ENCODE data around the gene COL6A3.
A peak's percentile ranks its signal among the peaks of the same experiment; 100 is the strongest.

The COL6A3 gene, protein sequence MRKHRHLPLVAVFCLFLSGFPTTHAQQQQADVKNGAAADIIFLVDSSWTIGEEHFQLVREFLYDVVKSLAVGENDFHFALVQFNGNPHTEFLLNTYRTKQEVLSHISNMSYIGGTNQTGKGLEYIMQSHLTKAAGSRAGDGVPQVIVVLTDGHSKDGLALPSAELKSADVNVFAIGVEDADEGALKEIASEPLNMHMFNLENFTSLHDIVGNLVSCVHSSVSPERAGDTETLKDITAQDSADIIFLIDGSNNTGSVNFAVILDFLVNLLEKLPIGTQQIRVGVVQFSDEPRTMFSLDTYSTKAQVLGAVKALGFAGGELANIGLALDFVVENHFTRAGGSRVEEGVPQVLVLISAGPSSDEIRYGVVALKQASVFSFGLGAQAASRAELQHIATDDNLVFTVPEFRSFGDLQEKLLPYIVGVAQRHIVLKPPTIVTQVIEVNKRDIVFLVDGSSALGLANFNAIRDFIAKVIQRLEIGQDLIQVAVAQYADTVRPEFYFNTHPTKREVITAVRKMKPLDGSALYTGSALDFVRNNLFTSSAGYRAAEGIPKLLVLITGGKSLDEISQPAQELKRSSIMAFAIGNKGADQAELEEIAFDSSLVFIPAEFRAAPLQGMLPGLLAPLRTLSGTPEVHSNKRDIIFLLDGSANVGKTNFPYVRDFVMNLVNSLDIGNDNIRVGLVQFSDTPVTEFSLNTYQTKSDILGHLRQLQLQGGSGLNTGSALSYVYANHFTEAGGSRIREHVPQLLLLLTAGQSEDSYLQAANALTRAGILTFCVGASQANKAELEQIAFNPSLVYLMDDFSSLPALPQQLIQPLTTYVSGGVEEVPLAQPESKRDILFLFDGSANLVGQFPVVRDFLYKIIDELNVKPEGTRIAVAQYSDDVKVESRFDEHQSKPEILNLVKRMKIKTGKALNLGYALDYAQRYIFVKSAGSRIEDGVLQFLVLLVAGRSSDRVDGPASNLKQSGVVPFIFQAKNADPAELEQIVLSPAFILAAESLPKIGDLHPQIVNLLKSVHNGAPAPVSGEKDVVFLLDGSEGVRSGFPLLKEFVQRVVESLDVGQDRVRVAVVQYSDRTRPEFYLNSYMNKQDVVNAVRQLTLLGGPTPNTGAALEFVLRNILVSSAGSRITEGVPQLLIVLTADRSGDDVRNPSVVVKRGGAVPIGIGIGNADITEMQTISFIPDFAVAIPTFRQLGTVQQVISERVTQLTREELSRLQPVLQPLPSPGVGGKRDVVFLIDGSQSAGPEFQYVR (N-terminal part only)

DNA sequence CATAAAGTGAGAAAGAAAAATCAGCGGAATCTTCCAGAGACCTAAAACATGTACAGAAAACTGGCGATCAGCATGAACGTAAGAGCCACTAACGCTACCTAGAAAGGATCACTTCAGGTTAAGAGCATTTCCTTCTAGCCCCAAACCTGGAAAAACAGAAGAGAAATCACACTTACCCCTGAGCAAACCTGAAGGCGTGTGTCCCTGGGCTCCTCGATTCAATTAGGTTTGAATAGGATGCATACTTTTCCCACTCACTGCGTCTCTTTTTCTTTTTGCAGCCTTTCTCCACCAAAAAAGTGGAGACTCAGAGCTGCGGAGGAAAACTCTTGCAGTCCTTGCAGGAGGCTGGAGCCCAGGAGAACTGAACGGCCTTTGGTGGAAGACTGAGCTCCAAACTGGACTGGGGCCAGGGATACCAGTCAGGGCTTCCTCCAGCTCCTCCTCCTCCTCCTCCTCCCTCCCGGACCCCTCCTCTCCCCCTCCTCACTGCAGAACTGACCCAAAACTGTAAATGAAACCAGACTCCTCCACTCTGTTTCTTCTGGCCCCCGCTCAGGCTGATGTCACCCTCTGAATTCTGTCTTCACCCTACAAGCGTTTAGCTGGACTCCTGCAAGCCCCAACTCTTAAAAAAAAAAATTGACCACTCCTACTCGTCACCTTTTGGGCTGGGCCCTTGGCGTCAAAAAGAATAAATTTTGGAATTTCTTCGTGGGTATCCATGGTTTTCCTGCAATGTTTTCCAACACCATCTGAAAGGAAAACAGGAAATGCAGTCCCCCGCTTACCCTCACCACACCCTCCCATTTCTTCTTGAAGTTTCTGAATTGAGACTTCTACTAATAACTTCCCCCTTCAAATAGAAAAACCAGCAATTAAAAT is at the start of gene COL6A3:
COL6A3 (minus strand) TSS at position 388 of the 885 bp plus-strand sequence. CDS start 17,347 bp downstream, outside the sequence.
- peak; percentile 93 for DNase-seq

- no peak for DNase-seq
These were observed 45.8 kb upstream of the COL6A3 start for GRCh38 chr2:237459741-237460174.

- DNase-seq = no peak
These were observed 45.3 kb upstream of the COL6A3 start for GRCh38 chr2:237459226-237459625.

DNA sequence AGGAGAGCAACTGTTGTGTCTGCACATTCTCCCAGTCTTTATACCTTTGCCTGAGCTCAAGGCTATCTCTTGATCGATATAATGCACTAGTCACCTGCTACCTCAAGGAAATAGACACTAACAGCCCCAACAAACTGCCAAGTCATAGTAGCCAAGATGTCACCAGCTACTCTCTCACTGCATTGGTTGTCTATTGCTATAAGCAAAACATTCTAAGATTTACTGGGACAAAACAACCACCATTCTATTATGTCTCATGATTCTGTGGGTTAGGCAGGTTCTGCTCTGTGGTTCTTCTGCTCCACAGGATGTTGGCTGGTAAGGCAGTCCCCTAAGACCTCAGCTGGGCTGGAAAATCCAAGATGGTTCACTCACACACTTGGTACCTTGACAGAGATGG is 44.6 kb upstream of the COL6A3 start:
- no peak for DNase-seq

DNA sequence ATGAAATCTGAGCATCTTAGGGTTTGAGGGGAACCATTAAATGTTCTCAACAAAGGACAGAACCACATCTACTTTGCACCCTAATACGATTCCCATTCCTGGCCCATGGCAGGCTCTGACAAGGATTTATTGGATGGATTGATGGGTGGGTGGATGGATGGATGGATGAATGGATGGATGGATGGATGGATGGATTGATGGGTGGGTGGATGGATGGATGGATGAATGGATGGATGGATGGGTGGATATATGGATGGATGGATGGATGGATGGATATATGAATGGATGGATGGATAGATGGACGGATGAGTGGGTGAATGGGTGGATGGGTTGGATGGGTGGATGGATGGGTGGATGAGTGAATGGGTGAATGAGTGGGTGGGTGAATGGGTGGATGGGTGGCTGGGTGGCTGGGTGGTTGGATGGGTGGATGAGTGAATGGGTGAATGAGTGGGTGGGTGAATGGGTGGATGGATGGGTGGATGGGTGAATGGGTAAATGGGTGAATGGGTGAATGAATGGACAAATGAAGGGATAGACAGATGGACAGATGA is 43.5 kb upstream of the COL6A3 start:
- DNase-seq = no peak

DNA sequence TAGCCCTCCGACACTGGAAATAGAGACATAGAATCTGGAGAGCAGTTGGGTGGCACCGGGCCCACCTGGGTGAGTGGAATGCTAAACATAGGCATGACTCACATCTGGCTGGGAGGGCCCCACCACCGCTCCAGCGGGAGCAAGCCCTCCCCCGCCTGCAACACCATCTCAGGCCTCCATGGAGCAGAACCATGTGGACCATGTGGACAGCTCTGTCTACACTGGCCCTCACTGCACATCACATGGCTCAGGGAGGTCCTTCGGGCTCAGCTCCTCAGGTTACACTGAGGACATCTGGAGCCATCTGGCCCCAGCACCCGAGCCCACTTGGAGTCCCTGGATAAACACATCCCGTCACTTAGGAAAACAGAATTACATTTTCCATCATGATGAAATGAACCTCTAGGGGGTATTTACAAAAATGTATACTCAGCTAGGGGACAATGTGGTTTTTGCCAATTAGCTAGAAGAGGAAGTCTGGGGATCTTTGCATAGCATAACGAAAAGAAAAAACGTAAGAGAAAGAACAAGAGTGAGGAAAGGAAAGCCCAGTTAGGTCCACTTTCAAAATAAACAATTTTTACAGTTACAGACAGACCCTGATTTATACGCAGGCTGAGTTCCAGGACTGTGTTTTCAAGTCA is 42.4 kb upstream of the COL6A3 start:
- peak; percentile 72 for DNase-seq

DNA sequence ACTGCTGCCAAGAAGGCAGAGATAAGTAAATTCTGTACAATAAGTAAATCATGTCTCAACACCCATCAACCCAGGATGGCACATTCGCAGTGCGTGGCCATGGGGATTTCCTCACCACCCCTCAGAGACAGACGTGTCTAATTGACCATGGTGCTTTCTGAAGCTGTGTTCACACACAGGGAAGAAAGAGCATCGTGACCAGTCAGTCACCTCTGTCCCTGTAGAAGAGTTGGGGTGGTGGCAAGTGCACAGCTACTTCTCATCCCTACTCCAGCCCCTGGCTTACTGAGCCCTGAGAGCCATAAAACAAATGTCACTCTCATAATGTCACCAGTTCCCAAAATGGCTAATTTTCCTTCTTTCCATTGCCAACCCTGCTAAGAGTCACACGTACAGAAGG is 41.8 kb upstream of the COL6A3 start:
- DNase-seq = no peak

DNA sequence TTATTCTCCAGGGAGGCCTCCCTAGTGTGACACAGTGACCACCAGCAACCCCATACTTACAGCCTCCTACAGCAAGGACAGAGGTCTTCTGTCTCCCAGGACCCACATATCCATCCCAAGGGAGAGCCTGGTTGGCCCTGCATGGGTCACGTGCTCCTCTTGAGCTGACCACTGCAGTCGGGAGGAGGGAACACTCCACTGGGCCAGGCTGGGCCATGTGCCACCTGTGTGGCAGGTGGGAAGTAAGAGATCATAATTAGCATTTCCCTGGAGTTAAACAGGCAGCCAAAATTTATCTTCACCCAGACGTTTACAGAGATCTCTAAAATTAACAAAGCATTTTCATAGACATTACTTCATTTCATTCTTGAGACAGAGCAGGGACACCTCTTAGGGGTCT is 39.7 kb upstream of the COL6A3 start:
- DNase-seq = no peak

DNA sequence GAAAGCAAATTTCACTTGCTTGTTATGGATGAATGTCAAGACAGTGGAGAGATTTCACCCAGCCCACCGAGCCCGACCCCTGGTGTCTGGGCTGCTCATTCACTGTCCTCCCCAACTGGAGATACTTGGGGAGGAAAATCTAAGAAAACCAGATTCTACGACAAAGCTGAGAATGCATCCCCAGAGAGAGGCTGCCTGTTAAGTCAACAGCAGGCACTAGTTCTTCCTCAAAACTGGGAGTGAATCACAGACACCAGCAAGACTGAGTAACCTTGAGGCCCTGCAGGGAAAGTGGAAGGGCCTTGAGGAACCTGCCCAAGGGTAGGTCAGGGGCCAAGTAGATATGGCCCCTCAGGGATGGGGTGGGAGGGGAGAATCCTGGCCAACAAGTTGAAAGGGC is 38.9 kb upstream of the COL6A3 start:
- no peak for DNase-seq

DNA sequence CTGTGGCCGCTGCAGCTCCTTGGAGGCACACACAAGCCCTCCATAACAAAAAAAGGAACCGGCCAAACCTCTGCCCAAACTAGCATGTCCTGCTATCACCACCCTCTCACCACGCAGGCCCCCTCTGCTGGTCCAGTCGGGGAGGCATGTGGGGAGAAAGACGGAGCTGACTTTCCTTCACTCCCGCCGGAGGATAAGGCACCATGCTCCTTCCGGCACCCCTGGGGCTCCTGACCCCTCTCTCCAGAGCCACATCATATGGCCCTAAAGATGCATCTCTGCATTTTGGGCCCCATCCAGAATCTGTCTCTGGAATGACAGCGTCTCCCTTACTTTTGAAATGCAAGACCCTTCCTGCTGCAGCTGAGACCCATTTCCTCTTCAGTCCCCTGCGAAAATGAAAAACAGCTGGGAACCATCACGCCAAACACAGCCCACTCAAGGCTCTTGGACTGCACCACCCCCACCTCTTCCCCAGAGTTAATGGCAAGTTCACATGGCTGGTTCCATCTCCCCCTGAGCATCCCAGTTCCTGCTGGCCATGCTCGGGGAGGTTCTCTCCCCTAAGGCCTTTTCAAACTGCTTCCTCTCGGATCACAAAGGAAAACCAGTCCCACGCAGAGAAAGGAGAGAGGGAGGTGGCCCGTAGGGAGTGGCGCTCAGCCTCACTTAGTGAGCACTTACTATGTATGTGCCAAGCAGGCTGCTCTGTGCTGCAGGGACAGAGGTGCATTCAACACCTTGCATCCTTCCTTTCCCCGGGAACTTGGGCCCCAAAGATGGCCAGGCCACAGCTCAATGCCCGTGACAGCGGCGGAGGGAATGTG is 37.9 kb upstream of the COL6A3 start:
- peak; percentile 55 for DNase-seq

DNA sequence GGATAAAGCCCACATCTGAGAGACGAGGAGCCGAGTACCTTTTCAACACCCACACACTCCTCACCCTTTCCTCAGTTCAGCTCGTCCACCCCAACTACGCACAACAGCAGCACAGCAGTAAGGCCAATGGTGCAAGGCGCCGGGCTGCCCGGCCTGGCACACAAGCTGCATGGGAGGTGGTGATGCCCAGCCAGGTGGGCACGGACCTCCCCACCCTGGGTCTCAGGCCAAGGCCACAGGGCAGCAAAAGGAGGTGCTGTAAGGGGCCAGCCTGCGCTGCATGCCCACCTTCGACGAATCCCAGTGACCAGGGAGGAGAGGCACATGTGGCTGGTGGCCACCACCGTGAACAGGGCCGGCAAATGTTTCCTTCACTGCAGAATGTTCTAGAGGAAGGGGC is 36.6 kb upstream of the COL6A3 start:
- no peak for DNase-seq

DNA sequence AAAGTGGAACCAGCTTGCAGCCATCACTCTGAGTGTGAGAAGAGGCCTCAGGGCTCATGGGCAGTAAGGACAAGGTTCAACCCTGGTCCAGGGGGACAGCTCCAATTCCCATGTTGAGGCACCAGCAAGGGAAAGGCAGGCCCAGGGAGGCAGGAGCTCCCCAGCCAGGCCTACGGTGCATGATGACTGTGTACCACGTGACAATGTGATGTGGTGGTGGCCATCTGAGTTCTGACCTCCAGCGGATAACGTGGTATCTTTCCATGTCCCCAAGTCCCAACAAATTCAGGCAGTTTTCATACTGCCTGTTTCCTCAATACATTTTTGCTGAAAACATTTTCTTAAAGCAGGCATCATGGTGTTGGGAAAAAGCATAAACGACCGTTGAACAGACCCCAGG is 36.1 kb upstream of the COL6A3 start:
- DNase-seq = no peak

DNA sequence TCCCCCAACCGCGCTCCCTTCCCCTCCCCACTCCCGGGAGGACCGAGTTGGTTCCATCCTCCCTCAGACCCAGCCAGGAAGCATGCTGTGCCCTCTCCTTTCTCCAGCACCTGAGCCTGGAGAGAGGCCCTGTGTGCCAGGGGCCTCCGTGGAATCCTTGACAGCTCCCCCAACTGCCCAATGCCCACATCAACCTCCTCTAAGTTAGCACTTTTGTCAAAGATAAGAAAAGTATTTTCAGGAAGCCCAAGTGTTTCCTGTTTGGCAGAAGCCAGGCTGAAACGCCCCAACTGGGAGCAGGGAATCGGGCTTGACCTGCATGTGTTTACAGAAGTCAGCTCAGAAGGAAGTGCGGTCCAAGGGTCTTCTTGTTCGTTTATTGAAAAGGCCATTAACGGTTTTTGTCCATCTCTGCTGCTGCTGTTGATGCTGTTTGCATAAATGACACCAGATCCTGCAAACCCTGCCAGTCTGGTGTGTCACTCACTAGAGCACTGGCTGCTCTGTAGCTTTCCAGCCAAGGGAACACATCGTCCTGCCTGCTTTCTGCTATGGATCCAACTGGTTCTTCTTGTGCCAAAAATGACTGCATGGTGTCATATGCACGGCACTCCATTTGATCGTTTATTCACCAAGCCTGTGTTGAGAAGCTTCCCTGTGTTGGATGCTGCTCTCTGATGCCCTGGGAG is 35.4 kb upstream of the COL6A3 start:
- peak; percentile 44 for DNase-seq

DNA sequence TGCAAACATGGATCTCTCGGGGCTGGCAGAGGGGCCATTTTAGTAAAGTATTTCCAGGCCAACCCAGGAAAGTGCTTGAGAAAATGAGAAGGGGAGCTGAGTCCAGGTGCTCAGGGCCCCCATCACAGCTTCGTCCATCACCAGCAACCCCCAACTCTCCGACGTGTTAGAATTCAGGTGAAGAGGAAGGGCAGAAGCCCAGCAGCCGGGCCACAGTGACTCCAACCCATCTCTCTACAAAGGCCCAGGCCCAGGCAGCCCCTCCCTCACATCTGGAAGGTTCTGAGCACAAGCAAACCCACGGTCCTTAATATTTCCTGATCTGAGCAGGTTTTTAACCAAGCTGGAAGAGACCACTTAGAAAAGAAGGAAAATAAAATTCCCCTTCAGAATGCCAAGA is 34.7 kb upstream of the COL6A3 start:
- DNase-seq = no peak

DNA sequence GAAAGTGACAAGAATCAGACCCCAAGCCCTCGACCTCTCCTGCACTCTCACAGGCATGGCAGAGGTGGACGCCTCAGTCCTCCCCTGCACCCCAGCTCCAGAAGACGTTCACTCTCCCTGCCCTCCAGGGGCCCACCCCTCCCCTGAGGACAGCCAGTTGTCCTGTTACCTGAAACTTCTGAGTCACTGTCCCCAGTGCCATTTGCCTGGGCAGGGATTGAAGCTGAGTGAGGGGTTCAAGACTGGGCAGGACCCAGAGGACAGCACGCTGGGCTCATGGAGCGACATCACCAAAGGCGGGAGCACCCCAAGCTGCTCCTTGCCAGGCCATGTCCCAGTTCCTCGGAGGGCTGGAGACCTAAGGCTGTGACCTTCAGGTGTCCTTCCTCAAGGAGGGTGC is 34.2 kb upstream of the COL6A3 start:
- no peak for DNase-seq

DNA sequence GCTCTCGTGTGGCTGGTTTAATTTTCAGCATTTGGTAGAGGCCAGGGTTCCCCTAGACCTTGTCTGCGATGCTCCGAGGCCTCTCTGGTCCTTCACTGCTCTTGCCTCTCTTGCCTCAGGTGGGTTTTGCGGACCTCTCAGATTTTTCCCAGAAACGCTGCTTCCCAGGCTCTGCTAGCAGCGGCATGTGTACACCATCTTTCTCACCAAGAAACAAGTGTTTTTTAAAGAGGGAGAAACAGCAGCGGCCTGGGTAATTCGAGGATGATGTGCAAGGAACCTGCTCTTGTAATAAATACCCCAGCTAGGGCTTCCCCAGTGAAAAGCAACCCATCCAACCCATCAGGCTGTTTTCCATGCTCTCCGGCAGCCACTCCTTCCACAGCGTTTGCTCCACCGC is 33.5 kb upstream of the COL6A3 start:
- no peak for DNase-seq

DNA sequence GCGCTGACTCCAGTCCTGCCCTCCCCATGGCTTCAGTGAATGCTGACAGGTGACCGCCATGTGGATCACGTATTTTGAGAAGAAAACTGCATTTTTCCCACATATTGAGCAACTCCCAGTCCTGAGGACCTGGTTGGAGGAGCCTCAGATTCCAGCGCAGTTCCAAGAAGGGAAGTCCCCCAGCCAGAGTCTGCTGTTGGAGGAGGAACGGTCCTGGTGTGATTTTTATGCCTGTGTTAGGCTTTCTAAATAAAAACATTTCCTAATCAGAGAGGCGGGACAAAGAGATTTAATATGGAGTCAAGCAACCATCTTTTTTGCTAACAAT is 32.3 kb upstream of the COL6A3 start:
- DNase-seq = no peak

- DNase-seq = no peak
These were observed 31.8 kb upstream of the COL6A3 start for GRCh38 chr2:237445611-237446337.

GRCh38 chr2:237444071-237444470 is 30.1 kb upstream of the COL6A3 start:
- no peak for DNase-seq

Measured in femur (tissue), 1 donor.